Hepatocyte (in vitro differentiated cells): ENCODE data around the gene NBAS.

Source experiments
- EZH2 ChIP-seq: fragments of 200-600 bp; sonication (generic); IDR thresholded peaks from 2 replicates; pipeline ENCODE4 v1.6.1; 2016; ENCODE audit warnings: antibody characterized with exemption, mild to moderate bottlenecking, borderline replicate concordance
- EZH2phosphoT487 ChIP-seq: fragments of 200-600 bp; sonication (generic); IDR thresholded peaks from one replicate; pipeline ENCODE4 v1.6.1; 2018; ENCODE audit warnings: antibody characterized with exemption, mild to moderate bottlenecking, low read depth, moderate library complexity; ENCODE audit not compliant: unreplicated experiment, severe bottlenecking
- TF ChIP-seq, protein P1 (sequence below): fragments of 200-600 bp; sonication (generic); IDR thresholded peaks from 2 replicates; pipeline ENCODE4 v1.5.1; 2016; ENCODE audit warnings: antibody characterized with exemption, mild to moderate bottlenecking; ENCODE audit not compliant: poor library complexity

DNA sequence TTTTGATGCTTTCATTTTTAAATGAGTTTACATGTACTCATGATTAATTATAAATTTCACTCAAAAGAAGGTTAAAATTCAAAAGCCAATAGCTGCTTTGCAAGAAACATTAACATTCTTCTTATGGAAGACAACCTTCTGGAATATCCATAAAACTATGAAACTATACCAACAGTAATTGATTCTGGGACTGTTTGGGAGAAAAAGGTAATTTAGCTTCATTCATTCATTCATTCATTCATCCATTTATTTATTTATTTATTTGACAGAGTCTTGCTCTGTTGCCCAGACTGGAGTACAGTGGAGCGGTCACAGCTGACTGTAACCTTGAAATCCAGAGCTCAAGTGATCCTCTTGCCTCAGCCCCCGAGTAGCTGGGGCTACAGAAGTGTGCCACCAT lies 110.3 kb downstream of the NBAS start:
- TF ChIP-seq, protein P1, sequence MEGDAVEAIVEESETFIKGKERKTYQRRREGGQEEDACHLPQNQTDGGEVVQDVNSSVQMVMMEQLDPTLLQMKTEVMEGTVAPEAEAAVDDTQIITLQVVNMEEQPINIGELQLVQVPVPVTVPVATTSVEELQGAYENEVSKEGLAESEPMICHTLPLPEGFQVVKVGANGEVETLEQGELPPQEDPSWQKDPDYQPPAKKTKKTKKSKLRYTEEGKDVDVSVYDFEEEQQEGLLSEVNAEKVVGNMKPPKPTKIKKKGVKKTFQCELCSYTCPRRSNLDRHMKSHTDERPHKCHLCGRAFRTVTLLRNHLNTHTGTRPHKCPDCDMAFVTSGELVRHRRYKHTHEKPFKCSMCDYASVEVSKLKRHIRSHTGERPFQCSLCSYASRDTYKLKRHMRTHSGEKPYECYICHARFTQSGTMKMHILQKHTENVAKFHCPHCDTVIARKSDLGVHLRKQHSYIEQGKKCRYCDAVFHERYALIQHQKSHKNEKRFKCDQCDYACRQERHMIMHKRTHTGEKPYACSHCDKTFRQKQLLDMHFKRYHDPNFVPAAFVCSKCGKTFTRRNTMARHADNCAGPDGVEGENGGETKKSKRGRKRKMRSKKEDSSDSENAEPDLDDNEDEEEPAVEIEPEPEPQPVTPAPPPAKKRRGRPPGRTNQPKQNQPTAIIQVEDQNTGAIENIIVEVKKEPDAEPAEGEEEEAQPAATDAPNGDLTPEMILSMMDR: no peak
- TF ChIP-seq EZH2phosphoT487: no peak
- no peak for TF ChIP-seq EZH2
